ENCODE results near the gene PPM1L.
"Not testable (repeated sequence)": the region's sequence is repeated elsewhere in the genome, so short reads cannot be mapped to it uniquely, and the experiment has no call there.

Gene PPM1L

DNA sequence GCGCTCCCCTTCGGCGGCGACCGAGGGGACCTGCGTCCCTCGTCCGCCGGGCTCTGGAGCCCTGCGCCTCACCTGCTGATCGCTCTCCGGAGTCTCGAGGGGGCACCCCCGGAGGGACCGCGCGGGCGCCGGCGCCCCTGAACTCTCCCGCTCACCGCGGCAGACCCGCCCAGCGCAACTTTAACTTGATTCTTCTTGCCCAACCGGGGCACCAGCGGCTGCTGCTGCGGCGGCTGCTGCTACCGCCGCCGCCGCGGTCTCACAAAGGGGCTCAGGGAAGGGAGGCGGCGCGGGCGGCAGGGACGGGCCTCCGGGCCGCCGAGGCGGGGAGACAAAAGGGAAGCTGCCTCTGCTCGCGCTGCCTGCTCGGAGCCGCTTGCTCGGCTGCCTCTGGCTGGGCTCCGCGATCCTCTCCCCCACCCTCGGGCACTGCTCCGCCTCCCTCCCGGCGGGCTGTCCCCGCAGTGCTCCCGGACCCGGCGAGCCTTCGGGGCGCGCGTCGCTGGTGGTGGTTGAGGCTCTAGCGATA lies at the start of gene PPM1L:
Gene PPM1L (plus strand): TSS at position 456 of the 529 bp plus-strand sequence.
- peak; percentile 53 for DNase-seq

DNA sequence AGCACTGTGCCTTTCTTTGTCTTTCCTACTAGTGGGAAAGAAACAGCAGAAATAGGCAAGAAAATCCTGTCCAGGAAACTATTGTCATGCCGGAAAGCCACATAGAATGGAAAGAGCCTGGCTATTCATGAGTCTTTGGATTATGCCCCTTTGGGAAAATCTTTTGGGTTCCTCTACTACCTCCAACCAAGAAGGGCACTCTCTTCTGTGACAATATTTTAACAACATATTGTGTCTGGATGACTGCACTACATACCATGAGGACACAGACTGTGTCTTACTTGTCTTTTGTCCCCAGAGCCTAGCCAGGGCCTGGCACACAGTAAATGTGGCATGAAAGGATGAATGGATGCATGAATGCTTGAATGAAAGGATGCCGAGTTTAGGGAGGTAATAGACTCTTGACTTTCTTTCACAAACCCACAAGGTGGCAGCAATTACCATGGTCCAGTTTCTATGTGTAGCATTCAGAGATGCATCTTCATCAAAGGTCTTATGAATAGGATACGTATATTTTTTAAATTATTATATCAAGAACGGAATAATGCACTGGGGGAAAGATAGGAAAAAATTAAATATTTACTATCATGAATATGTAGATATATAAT lies 48.7 kb upstream of the PPM1L start:
- DNase-seq: peak; percentile 22

DNA sequence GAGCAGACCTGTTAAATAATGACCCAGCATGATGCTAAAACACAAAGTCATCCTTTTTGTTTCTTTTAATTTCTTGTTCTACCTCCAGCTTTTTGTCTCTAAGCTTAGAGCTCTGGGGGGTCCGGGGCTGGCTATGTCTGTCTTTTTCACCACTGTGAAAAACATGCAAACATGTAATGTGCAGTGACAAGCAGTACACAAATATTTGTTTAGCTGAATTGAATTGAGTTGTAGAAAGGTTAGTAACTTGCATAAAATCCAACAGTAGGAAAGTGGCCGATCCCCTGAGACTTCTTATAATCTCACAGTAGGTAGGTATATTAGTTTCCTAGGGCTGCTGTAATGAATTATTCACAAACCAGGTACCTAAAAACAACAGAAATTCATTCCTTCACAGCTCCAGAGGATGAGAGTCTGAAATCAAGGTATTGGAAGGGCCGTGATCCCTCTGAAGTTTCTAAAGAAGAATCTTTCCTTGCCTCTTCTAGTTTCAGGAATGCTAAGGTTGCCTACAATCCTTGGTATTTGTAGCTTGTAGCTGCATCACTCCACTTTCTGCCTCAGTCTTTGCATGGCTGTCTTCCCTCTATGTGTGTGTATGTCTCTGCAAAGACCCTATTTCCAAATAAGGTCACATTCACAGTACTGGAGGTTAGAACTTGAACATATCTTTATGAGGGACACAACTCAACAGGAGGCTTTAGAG lies 46.4 kb upstream of the PPM1L start:
- DNase-seq: no peak

- DNase-seq: not testable (repeated sequence)
These were observed 42.9 kb upstream of the PPM1L start for GRCh38 chr3:160713144-160713543.

DNA sequence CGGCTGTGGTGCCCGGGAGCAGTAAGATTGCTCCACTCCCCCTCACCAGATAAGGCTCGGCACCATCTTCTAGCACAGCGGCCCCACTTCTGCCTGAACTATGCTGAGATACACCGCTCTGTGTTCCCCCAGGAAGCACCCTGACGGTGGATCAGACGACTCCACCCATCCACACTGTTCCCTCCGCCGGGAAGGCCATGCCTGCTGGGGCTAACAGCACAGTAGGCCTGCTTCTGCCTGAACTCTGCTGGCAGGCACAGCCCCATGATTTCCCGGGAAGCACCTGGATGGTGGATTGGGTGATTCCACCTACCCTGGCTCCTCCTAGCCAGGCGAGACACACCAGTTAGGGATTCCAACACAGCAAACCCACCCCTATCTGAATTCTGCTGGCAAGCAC lies 36.3 kb upstream of the PPM1L start:
- no peak for DNase-seq

DNA sequence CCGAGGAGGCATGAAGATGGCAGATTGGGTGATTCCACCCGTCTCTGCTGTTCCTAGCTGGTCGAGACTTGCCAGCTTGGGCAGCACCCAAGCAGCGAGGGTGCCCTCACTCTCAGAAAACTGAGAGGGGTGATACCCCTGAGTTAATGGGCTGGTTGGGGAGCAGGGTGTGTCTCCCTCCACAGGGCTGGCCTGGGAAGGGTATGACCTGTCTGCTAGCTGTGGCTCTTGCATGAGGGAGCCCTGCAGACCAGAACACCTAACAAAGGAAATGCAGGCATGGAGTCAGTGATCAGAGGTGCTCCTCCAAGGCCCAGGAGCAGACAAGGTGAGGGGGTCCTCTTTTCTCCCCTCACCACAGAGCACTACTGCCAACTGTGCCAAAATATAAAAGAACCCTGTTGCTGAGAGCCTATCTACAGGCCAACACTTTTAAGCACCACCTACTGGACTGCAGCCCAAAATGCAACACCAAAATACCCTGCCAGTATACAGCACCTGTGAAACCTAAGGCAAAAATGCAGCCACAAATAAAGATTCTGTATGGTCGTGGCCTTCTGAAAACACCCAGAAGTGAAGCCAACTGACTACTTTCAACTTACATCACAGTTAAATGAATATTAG lies 35.8 kb upstream of the PPM1L start:
- no peak for DNase-seq

GRCh38 chr3:160722331-160722730 lies 33.7 kb upstream of the PPM1L start:
- DNase-seq: no peak

GRCh38 chr3:160725338-160725737 lies 30.7 kb upstream of the PPM1L start:
- DNase-seq: no peak

- no peak for DNase-seq
These were observed 20.2 kb upstream of the PPM1L start for GRCh38 chr3:160735826-160736225.

DNA sequence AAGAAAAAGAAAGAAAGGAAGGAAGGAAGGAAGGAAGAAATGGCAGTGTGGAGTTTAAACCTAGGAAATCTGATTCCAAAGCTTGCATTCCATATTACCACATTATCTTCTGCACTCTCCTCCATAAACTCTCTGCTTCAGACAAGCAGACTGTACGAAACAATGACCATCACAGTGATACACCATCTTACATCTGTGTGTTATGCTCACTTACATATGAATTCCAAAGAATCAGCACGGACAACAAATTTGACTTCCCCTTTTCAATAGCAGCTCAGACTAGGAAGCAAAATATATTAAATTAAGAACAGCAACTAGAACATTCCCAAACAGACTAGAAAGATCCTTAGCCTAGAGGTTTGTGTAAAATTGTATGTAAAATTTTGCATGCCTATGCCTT lies 18.0 kb upstream of the PPM1L start:
- no peak for DNase-seq

DNA sequence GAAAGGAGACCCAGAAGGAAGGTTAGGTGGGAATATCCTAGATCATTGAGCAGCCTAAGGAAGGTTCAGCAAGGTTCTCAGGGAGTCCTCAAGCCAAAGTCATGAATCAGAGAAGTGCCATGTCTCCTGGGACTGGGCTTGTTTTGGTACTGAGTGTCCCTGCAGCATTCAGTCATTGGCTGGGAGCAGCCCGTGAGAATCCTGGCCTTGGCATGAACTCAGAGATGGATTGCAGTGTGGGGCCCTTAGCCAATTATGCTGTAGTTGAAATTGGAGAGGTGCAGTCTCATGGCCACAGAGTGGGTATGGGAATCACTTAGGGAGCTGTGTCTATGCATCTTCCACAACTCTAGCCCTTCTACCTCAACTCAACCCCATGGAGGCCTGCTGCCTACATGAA lies 17.0 kb upstream of the PPM1L start:
- no peak for DNase-seq

- no peak for DNase-seq
These were observed 9.1 kb upstream of the PPM1L start for GRCh38 chr3:160746976-160747375.

DNA sequence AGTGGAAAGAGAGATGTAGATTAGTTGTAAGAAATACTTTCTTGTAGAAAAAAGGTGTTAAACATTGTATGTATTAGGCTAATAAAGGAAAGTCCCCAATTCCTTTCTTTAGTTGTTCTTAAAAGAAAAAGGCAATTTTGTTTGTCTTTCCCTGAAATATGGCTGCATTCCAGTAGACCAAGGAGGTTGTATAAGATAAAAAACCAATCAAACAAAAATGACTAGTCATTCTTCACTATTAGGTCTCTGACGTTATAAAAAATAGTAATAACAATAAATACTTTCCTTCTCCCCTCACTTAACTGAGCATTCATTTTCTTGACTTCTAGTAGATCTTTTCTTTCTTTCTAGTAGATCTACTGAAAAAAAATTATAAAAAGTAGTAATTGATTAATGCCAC lies 8.6 kb upstream of the PPM1L start:
- DNase-seq: no peak

DNA sequence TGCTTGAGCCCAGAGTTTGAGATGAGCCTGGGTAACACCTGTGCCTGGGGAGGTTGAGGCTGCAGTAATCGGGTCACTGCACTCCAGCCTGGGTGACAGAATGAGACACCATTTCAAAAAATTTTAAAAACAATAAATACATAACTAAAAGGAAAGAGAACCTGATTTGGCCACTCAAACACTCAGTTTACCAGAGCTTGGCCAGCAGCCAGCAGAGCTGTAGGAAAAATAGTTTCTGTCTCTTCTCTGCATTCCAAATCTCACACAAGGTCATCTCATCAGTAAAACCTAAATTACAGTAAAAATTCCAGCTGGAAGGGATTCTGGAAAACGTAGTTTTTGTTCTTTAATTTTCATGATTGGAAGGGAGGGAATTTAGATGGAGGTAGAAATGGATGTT lies 7.8 kb upstream of the PPM1L start:
- no peak for DNase-seq

DNA sequence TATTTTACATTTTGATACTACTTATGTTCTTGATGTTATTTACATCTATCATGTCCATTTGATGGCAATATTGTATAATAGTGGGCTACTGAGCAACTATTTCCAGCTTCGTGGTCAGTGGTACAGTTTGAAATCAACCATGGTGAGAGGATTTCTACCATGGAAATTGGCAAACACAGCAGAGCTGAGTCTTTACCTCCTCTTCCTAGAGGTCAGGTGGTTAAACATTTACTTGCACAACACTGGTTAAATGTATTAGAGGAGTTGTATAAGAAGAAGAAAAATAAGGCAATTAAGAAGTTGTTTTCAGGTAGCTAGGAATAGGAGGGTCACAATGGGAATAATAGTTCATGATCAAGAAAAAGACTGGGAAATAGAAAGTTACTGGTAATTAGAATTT lies 7.2 kb upstream of the PPM1L start:
- no peak for DNase-seq

GRCh38 chr3:160753953-160754352 lies 2.1 kb upstream of the PPM1L start:
- DNase-seq: no peak

GRCh38 chr3:160754371-160754854 lies 1.6 kb upstream of the PPM1L start:
- no peak for DNase-seq

GRCh38 chr3:160754855-160755747 lies 930 bp upstream of the PPM1L start:
- DNase-seq: peak; percentile 84

- peak; percentile 4 for DNase-seq
These were observed 1.4 kb downstream of the PPM1L start for GRCh38 chr3:160757233-160758106.

- DNase-seq: no peak
These were observed 3.0 kb downstream of the PPM1L start for GRCh38 chr3:160758929-160759577.

DNA sequence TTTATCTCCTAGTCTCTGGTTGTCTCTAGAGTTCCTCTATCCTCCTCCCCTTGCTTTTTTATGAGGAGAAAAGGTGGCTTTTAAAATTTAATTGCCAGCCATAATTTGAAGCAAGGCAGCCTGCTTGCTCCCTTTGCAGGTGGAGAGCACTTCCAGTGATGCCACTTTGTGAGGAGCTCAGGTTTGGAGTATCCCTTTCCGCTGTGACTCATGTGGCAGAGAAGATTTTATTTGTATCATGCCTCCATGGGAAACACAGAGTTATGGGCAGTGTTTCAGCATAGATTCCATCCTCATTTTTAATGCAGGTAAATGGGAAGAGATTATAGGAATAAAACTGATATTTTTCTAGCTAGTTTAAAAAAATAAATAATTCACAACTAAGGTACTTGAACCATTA lies 7.0 kb downstream of the PPM1L start:
- no peak for DNase-seq

Data from activated gamma-delta T cell treated with Interleukin-2 at 50 U/mL for 16 hours (primary cell).